ENCODE measurements around the gene PPP1R9B. TPM values are rescaled to one million over a fixed set of nuclear protein-coding genes. Genes with fewer than 3 reads are reported as not detected.

Gene PPP1R9B
- polyA plus RNA-seq, 3 donors, result 39.5 to 59.3 (median 46.2) TPM

DNA sequence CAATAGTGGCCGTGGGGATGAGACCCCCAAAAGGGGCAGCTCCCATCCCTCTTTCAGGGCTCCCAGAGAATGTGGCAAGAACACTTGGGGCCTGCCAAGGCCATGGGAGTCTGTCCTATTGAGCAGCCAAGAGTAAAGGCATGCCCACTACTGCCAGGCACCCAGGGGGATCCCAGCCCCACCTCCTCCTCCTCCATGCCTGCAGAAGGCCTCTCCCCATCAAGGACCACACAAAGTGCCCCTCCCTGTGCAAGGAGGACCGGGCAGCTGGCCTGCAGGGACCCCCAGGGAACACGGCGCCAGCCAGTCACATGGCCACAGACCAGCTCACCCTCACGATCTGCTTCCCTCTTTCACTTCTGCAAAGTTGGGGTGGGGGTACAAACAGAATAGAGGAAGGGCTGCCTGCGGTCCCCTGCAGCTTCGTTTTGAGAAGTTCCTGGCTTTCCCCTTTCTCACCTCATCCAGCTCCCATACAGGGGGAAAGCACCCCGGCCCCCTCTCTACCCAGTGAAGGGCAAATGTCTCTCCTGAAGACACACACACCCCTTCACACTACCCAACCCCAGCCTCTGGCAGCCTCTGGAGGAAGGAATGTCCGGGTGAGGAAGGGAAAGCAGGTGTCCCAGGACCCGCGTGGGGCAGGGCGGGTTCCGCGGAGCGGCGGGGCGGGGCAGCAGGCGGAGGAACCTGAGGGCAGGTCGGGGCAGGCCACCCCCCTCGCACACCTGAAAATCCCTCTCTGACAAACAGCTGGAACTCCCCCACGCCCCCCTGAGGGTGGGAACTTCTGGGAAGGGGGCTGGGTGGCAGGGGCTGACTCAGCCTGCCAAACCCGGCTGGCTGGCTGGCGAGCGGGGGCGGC is 2.0 kb downstream of the PPP1R9B start:
- DNase-seq (ENCODE audit: extremely low read depth in 1 of 11, low read depth in 9 of 11, low spot score in 4 of 11), result no peak

DNA sequence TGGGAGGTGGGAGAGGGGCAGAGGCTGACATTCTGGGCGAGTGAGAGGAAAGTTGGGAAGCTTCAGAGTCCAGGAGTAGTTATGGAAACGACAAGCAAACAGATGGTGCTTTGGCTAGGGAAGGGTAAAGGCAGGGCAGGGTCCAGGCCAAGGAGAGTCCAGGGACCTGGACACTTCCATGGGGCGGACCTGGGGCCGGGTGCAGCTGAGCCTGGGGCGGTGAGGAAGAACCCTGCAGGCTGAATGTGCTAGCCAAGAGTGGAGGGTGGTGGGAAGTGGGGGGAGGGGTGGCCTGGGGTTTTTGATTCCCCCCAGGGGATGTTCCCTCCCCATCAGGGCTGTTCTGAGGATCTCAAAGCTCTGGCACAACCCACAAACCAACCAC is 2.6 kb downstream of the PPP1R9B start:
- no peak for DNase-seq (ENCODE audit: extremely low read depth in 1 of 11, low read depth in 9 of 11, low spot score in 4 of 11)

DNA sequence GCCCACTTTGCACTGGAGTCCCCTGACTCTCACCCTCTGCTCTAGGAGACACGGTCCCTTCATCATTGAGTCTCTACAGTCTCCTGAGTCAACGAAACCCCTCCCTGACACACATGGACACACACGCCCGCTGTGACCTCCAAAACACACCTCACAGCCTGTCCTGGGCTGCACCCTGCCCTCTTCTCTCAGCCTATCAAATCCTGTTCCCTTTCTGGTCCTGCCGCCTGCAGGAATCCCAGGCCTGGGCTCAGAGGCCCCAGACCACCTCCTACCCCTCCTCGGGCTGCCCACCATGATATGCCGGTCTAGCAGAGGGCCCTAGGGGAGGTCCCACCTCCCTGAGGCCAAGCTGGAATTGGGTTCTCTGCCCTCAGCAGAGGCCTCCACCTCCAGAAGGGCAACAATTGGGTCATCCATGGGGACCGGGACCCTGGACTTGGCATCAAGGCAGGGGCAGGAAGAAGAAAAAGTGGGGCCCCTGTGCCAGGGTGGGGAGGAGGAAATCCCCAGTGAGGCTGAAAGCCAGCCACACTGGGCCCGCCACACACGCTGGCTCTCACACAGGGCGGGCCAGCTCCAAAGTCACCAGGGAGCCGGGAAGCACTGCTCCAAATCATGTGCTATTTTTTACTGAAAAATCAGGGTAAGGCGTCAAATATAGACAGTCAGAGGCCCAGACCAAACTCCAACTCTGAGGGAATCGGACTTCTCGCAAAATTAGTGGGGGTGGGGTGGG is 3.4 kb downstream of the PPP1R9B start:
- DNase-seq (ENCODE audit: extremely low read depth in 1 of 11, low read depth in 9 of 11, low spot score in 4 of 11), result no peak

DNA sequence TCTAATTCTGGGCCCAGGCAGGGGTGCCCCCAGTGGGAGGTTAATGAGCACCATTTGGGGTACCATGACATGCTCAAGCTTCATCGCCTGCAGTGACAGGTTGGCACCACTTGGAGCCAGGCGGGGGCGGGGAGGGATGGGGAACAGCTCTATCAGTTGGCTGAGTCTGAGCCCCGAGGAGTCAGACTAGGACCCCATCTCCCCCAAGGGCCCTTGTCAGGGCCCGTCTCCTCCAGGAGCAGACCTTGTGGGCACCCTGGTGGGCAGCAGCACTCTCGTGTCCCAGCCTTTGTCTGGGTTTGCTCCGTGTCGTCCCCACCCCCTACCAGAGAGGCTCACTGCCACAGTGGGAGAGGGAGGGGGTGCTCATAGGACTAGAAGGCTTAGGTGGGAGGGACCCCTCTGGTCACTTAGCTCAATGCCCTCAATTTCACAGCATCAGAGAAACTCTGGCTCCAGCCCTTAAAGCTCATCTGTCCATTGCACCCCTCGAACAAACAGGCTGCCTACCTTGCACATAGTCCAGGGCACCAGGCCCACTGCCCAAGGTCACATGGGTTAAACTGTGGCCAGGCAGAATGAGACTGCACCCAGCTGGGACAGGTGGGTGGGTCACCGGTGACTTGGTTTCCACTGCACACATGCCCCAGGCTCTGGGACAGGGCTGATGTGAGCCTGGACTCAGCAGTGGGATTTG is 4.1 kb downstream of the PPP1R9B start:
- no peak for DNase-seq (ENCODE audit: extremely low read depth in 1 of 11, low read depth in 9 of 11, low spot score in 4 of 11)

DNA sequence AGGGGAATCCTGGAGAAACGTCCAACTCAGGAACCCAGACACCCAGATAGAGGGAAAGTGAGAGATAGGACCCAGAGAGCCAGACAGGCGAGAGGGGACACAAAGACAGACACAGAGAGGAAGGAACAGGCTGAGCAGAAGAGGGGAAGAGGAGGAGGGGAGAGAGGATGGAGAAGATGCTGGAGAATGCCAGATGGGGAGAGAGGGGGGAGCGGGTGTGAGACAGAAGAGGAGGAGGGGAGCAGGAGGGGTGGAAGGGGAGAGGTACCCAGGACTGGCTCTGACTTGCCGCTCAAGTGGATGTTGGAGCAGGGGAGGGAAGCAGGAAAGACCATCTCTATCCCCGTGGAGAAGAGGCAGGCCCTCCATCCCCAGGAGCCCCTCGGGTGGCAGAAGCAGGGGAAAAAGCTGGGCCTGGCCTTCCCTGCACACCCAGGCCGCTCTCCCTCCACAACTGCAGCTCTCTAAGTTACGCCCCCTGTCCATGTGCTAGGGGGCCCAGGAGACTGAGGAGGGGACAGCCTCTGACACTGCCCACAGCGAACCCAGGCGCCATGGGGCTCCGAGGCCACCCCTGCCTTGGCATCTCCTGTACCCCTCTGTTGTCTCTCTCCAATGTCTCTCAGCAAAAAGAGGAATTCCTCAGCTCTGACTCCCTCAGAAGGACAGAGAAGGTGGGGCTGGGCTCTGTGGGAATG is 4.8 kb downstream of the PPP1R9B start:
- DNase-seq (ENCODE audit: extremely low read depth in 1 of 11, low read depth in 9 of 11, low spot score in 4 of 11), result no peak

DNA sequence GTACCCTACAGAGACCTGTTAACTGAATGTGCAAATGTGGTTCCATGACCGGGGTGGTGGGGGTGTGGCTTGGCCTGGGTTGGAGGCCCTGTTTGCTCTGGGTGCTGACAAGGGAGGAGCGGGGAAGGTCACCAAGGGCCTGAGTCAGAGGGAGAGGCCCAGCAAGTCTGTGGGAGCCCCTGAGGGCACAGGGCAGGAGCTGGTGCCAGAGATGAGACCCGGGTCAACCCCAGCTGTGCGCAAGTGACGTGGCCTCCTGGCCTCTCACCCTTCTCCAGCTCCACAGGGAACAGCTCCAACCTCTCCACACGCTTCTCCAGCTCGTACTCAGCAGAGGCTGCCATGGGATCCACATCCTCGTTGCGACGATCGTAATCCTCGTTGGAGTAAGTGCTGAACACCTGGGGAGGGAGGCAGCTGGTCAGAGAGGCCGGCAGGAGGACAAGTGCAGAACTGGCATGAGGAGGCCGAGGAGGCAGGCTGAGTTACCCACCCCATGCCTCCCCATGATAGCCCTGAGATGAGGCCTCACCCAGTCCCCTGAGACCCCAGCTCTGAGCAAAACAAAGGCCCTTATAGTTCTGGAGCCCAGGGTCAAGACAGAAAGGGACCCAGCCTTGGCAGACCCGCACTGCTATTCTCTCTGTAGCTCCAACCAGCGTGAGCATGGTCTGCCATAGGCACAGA is 5.5 kb downstream of the PPP1R9B start:
- no peak for DNase-seq (ENCODE audit: extremely low read depth in 1 of 11, low read depth in 9 of 11, low spot score in 4 of 11)

DNA sequence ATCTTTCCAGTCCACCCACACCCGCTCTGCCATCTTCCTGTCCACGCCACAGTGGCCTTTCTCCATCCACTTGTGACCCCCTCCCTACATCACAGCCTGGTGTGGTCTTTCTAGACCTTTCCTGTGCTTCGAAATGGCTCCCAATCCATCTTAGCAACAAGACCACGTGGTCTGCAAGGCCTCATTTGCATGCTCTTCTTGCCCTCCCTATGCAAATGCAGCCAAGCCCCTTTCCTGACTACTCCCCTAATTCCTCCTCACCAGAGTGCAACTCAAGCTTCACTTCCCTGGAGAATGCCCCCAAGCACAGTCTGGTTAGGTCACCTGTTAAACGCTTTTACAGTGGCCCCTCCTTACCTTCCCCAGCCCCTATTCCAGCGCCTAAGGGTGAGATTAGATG is 6.1 kb downstream of the PPP1R9B start:
- no peak for DNase-seq (ENCODE audit: extremely low read depth in 1 of 11, low read depth in 9 of 11, low spot score in 4 of 11)

DNA sequence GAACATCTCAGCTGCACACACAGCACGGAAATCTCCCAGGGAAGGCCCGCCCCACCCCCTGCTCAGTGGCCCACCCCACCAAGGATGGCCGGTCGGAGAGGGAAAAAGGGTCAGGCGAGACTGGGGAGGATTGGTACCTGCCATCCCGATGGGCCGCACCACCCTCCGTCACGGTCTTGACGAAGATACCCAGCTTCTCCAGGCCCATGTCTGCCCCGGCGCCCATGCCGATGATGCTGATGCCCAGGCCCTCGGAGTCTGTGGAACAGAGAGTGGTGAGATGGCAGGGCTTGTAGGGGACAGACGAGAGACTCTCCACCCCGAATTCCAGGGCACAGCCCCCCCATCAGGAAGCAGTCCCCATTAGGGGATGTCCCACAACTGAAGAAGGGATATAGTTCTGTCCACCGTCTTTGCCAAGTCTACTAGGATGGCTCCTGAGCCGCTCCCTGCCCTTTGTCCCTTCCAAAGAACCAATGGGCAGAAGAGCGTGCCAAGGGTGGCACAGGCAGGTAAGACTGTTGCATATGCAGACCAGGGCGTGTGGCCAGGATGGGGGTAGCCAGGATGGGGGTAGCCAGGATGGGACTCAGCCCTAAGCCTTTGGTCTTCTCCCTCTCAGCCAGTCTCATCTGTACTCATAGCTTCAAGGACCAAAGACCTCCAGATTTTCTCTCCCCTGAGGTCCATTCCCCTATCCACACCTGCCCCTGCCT is 6.9 kb downstream of the PPP1R9B start:
- DNase-seq (ENCODE audit: extremely low read depth in 1 of 11, low read depth in 9 of 11, low spot score in 4 of 11), result no peak

DNA sequence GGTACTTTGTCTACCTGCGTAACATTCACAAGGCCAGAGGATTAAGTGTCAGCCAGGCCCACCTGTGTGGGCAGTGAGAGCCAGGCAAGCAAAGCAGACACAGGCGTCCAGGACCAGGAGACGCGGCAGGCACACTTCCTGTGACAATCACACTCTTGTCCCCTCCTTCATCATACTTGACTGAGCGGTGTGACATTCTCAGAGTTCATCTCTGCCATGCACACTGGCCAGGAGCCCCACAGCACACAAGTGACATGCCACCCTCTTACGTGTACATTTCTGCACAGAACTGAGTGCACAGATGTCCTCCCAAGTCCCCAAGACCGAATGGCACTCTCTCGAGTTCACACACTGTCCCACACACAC is 8.7 kb downstream of the PPP1R9B start:
- DNase-seq (ENCODE audit: extremely low read depth in 1 of 11, low read depth in 9 of 11, low spot score in 4 of 11), result no peak

DNA sequence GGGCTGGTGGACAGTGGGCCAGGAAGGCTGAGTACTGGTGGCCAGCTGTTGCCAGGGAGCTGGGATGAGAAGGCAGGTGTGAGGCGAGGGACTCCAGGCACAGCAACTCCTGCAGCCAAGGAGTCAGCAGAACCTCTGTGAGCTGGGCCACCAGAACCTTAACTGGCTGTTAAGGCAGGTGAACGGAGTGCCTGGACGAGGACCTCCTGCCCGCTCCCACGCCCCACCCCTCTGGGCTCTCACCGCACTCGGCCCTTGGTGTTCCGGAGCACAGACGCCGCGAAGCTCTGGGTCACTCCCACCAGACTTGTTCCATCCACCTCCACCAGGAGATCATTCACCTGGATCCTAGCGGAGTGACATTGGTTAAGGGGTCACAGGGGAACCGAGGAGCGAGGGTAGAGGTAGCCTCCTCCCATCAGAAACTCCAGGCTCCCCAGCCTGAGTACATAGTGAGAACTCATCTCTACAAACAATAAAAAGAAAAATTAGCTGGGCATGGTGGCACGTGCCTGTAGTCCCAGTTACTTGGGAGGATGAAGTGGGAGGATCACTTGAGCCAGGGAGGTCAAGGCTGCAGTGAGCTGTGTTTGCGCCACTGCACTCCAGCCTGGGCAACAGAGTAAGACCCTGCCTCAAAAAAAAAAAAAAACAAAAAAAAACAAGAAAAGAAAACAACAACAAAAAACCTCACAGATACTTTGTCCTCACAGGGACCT is 9.3 kb downstream of the PPP1R9B start:
- DNase-seq (ENCODE audit: extremely low read depth in 1 of 11, low read depth in 9 of 11, low spot score in 4 of 11), result no peak

DNA sequence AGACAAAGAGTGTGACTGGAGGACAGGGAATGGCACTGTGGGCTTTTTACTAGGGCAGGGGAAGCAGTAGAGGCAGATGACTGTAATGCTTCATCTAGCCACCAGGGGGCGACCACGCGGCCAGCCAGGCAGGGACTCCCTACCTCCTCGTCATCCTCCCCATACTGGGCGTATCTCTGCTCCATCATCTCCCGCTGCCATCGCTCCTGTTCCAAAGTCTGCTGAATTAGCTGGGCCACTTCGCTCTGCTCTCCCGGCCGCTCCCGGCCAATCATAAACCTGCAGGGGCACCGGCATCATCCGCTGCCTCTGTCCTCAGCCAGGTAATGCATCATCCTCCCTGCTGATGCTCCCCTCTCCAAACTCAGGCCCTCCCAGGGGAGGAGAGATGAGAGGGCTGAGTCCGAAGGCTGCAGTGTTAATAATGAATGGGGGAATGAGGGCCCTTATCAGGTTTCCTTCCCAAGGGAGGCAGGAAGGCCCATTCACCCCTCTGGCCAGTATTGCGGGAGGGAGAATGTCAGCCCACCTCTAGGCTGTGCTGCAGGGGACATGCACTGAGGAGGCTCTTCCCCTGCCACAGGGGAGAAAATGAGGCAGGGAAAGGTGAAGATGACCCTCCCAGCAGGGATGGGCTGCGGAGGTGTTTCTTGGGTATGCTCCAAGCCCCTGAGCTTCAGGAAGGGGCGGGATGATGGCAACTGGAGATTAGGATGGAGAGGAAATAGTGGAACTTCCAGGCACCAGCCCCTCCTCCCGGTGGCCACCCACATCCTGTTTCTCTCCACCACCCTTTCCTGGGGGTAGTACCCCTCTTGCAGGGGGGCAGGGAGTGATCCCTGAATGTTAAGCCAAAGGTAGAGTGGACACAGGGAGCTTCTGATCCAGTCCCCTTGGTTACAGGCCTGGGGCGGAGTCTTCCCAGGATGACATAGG is 10.3 kb downstream of the PPP1R9B start:
- DNase-seq (ENCODE audit: extremely low read depth in 1 of 11, low read depth in 9 of 11, low spot score in 4 of 11), result no peak

DNA sequence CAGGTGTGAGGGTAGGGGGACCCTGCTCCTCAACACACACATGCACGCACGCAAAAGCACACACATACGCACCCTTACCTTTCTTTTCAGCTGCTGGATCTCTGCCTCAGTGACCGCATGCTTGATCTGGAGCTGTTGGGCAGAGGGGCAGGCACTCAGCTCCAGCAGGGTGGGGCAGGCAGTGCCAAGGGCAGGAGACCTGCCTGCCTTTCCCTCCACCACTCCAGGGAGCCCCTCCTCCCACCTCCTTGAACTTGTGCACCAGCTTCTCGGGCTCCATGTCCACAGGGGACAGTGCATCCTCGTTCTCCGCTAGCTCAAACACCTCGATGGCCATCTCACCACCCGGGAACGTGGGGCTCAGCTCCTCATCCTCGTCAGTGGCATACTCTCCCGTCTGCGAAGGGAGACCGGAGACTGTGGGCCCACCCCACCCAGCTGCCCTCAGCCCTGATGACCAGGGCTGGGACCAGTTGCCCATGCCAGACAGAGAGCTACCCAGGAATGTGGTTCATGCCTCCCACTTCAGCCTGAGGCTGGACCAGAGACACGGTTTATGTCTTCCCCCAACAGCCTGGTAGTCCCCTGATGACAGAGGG is 11.2 kb downstream of the PPP1R9B start:
- DNase-seq (ENCODE audit: extremely low read depth in 1 of 11, low read depth in 9 of 11, low spot score in 4 of 11), result no peak

DNA sequence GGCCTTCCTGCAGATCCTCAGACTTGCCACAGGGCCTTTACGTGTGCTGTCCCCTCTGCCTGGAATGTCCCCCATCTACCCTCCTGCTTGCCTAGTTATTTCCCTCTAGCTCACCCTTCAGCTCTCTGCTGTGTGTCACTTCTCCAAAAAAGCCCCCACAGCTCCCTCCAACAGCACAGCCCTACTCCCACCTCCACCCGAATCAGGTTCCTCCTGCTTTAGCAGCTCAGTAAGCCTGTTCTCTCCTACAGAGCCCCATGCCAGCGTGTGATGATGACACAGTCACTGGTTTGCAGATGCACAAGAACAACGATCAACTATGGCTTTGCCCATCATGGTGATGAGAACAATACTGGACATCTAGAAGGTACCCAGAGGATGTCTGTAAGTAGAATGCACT is 13.4 kb downstream of the PPP1R9B start:
- DNase-seq (ENCODE audit: extremely low read depth in 1 of 11, low read depth in 9 of 11, low spot score in 4 of 11), result no peak

DNA sequence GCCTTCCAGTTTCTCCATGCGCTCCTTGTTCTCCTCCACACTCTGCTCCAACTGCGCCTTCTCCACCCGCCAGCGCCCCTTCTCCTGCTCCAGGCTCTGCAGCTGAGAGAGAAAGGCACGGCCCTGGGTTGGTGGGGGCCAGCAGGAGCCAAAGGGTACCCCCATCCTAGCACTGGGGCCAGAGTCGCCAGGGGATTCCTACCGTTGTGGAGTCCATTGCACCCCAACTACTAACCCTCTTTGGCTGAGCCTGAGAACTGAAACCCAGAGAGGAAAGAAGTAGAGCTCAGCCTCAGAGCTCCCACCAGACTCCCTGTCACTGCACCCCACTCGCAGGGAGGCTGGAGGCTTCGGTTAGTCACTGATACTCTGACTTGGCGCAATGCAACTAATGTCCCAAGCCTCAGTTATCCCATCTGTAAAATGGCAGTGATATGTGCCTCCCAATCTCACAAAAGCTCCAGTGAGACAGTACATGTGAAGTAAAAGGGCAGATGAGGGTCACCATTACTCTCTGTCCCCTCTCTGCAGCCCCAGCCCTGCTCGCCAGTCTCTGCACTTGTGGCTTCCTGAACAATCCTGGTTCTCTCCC is 14.3 kb downstream of the PPP1R9B start:
- DNase-seq (ENCODE audit: extremely low read depth in 1 of 11, low read depth in 9 of 11, low spot score in 4 of 11), result no peak

DNA sequence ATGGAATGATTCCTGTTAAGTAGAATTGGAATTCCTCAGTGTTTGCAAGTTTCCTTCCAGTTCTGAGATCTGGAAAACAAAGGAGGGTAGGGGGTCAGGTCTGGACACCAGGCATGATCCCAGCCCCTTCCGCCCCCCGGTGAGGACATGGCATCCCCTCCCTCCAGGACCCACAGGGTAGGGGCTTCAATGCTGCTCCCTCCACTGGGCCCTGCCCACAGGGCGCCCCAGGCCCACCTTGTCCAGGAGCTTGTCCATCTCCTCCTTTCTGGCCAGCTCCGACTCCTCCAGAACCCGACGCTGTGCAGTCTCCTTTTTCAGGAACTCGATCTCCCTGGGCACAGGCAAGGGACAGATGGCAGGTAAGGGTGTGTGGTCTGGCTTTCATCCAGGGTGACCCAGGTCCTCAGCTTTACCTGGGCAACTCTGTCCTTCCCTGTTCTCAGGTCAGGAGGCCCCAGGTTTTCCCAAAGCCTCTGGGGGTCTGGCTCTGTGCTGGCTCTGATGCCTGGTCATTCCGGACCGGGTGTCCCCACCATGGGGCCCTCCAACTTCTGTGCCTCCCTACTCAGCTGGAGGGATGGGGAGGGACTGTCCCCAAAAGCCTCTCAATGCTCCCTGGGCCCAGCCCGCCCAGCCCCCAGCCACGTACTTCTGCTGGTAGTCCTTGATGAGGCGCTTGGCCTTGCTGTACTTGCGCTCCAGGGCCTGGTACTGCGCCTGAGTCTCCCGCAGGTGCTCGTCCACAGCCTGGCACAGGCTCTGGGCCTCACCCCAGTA is 15.0 kb downstream of the PPP1R9B start:
- DNase-seq (ENCODE audit: extremely low read depth in 1 of 11, low read depth in 9 of 11, low spot score in 4 of 11), result no peak
